HG02852 (cell line): ENCODE data around the gene MLPH.
A peak's percentile ranks its signal among the peaks of the same experiment; 100 is the strongest.

Experiments used
- ATAC-seq: cut with Tn5 transposase; IDR thresholded peaks from one replicate; pipeline ENCODE4 v1.9.1; 2021; ENCODE audit warnings: mild to moderate bottlenecking, moderate library complexity; ENCODE audit not compliant: unreplicated experiment

The MLPH gene

GRCh38 chr2:237564526-237565131 is 77.6 kb downstream of the MLPH start:
- ATAC-seq: no peak

- ATAC-seq: no peak
These were observed 78.9 kb downstream of the MLPH start for GRCh38 chr2:237565974-237566373.

GRCh38 chr2:237566401-237567235 is 79.6 kb downstream of the MLPH start, which contains the start of gene PRLH:
Gene PRLH, plus strand, starts transcription at chr2:237566574. Its CDS starts 0 bp downstream, at chr2:237566574.
- no peak for ATAC-seq

- no peak for ATAC-seq
These were observed 80.4 kb downstream of the MLPH start for GRCh38 chr2:237567276-237568029.

GRCh38 chr2:237568121-237568660 is 81.1 kb downstream of the MLPH start:
- no peak for ATAC-seq

- ATAC-seq: no peak
These were observed 82.0 kb downstream of the MLPH start for GRCh38 chr2:237569041-237569440.

- no peak for ATAC-seq
These were observed 82.8 kb downstream of the MLPH start for GRCh38 chr2:237569896-237570295.

- ATAC-seq: no peak
These were observed 83.8 kb downstream of the MLPH start for GRCh38 chr2:237570776-237571335.

GRCh38 chr2:237571551-237571950 is 84.5 kb downstream of the MLPH start:
- no peak for ATAC-seq

GRCh38 chr2:237572021-237572741 is 85.1 kb downstream of the MLPH start:
- ATAC-seq: peak; percentile 86

GRCh38 chr2:237572742-237573101 is 85.7 kb downstream of the MLPH start:
- ATAC-seq: no peak

GRCh38 chr2:237573721-237574415 is 86.8 kb downstream of the MLPH start:
- no peak for ATAC-seq

- no peak for ATAC-seq
These were observed 87.4 kb downstream of the MLPH start for GRCh38 chr2:237574467-237574866.

- no peak for ATAC-seq
These were observed 88.1 kb downstream of the MLPH start for GRCh38 chr2:237574894-237575868.

- ATAC-seq: no peak
These were observed 89.1 kb downstream of the MLPH start for GRCh38 chr2:237575869-237576862.

GRCh38 chr2:237576974-237577373 is 89.9 kb downstream of the MLPH start:
- no peak for ATAC-seq

GRCh38 chr2:237577458-237577857 is 90.4 kb downstream of the MLPH start:
- no peak for ATAC-seq
